ENCODE data around the gene OPRM1. TPM values are rescaled to one million over a fixed set of nuclear protein-coding genes. Genes with fewer than 3 reads are reported as not detected.

The OPRM1 gene
- total and polyA plus RNA-seq, 2 of the 8 experiments (the other 6 are each of a cell fraction or from before 2014, with no cell fraction given): not detected

- H2BK12ac ChIP-seq (ENCODE audit: low read depth, low read length): no peak overlapping the region
- H3K9me3 ChIP-seq (ENCODE audit: insufficient read depth in 2 of 2, low read depth in 1 of 2, low read length in 1 of 2): no peaks in the 10 kb centered on the region
- ChIA-PET CTCF (ENCODE audit: partially characterized antibody) (no interaction called here), POLR2A (ENCODE audit: partially characterized antibody) (no interaction called here)
- no peaks in the 10 kb centered on the region for H3K23me2 ChIP-seq (ENCODE audit: low read depth, low read length)
- no peak overlapping the region for H2BK120ac ChIP-seq (replicated peaks; ENCODE audit: low read depth, low read length)
- H4K5ac ChIP-seq (ENCODE audit: insufficient read length, low read depth, low read length): no peak overlapping the region
- H3K4me1 ChIP-seq (replicated peaks in 1 of 4; ENCODE audit: control insufficient read depth in 3 of 4, insufficient read depth in 4 of 4, low read length in 3 of 4): peaks cover 0 to 2% (median 0%) of the 10 kb centered on the region in 4 experiments; a peak in 2 of 7 replicates
- H3K23ac ChIP-seq (ENCODE audit: insufficient read length): no peak overlapping the region
- H3K56ac ChIP-seq (replicated peaks; ENCODE audit: insufficient read length, low read depth, low read length): no peak overlapping the region
- no peak overlapping the region for H3K14ac ChIP-seq (ENCODE audit: insufficient read length)
- H3K9ac ChIP-seq (replicated peaks in 1 of 4; ENCODE audit: extremely low read depth in 1 of 4, low read depth in 3 of 4, low read length in 3 of 4): no peak overlapping the region
- H3K36me3 ChIP-seq (ENCODE audit: control insufficient read depth in 2 of 4, insufficient read depth in 4 of 4, low read length in 3 of 4): no peaks in the 10 kb centered on the region
- H4K20me1 ChIP-seq (replicated peaks in 1 of 2; ENCODE audit: control insufficient read depth in 1 of 2, insufficient read depth in 2 of 2, low read length in 2 of 2): no peaks in the 10 kb centered on the region
- H3K27me3 ChIP-seq (replicated peaks in 1 of 4; ENCODE audit: control insufficient read depth in 3 of 4, extremely low read depth in 1 of 4, insufficient read depth in 3 of 4, low read length in 3 of 4): no peaks in the 10 kb centered on the region
- H2BK20ac ChIP-seq (ENCODE audit: low read length): no peak overlapping the region
- no peak overlapping the region for H3K27ac ChIP-seq (ENCODE audit: low read depth, low read length)
- no peak for DNase-seq (ENCODE audit: low read depth in 1 of 2, low spot score in 2 of 2)
- H3K18ac ChIP-seq (ENCODE audit: extremely low read depth, low read length): no peak overlapping the region
- H3K4ac ChIP-seq (replicated peaks; ENCODE audit: insufficient read length, low read depth, low read length): no peak overlapping the region
- no peak overlapping the region for H2AFZ ChIP-seq (ENCODE audit: low read length)
- no peak for FAIRE-seq
- H4K8ac ChIP-seq (ENCODE audit: extremely low read depth, insufficient read depth, low read length): no peak overlapping the region
- no peak overlapping the region for H4K91ac ChIP-seq (replicated peaks; ENCODE audit: insufficient read length, low read length)
- H2BK5ac ChIP-seq (ENCODE audit: low read depth, low read length): no peak overlapping the region
- no peak overlapping the region for H2BK15ac ChIP-seq (ENCODE audit: low read length)
- no peak overlapping the region for H3K4me2 ChIP-seq (ENCODE audit: insufficient read depth in 1 of 2, low read depth in 2 of 2, low read length in 2 of 2)
- no peaks in the 10 kb centered on the region for H3K79me2 ChIP-seq (ENCODE audit: control insufficient read depth in 1 of 2, insufficient read depth in 2 of 2, low read length in 2 of 2)
- no peak overlapping the region for H2AK5ac ChIP-seq (ENCODE audit: low read depth, low read length)
- H3K79me1 ChIP-seq (ENCODE audit: low read depth, low read length): no peaks in the 10 kb centered on the region
- no peak overlapping the region for H3K4me3 ChIP-seq (ENCODE audit: extremely low read depth in 1 of 4, insufficient read depth in 2 of 4, low read depth in 3 of 4, low read length in 4 of 4)
- WGBS, 2 experiments (ENCODE audit: extremely low coverage in 1 of 2, insufficient coverage in 1 of 2, insufficient read length in 1 of 2, insufficient replicate concordance in 2 of 2, low coverage in 1 of 2, low lambda C conversion rate in 2 of 2, missing lambda C conversion rate in 1 of 2): 91% methylated on average over 1 of the region's 1 CpG; no CpG with 5 or more reads in 1 of the 2 experiments
- TF ChIP-seq GTF2F1 (IDR thresholded peaks at IDR 0.05; ENCODE audit: borderline replicate concordance, low read depth, low read length) (no peak), KDM5A (IDR thresholded peaks at IDR 0.05; ENCODE audit: low read length) (no peak), YY1 (IDR thresholded peaks at IDR 0.05; ENCODE audit: low read depth, low read length) (no peak), TAF7 (optimal IDR thresholded peaks at IDR 0.05; ENCODE audit: borderline replicate concordance, low read depth, low read length) (no peak), POLR2A (IDR thresholded peaks at IDR 0.05; ENCODE audit: control extremely low read depth in 1 of 2, low read depth in 2 of 2, low read length in 2 of 2) (no peak), CHD1 (IDR thresholded peaks at IDR 0.05; ENCODE audit: low read depth, low read length) (no peak), NANOG (IDR thresholded peaks at IDR 0.05; ENCODE audit: insufficient read depth, low read depth, low read length, poor library complexity, severe bottlenecking) (no peak), SIRT6 (IDR thresholded peaks at IDR 0.05; ENCODE audit: low read length) (no peak), POU5F1 (IDR thresholded peaks at IDR 0.05; ENCODE audit: low read depth, low read length) (no peak), TCF12 (IDR thresholded peaks at IDR 0.05; ENCODE audit: low read depth, low read length) (no peak), PHF8 (conservative IDR thresholded peaks at IDR 0.05; ENCODE audit: low read depth, low read length) (no peak), BACH1 (IDR thresholded peaks at IDR 0.05; ENCODE audit: low read length) (no peak), RNF2 (IDR thresholded peaks at IDR 0.05; ENCODE audit: borderline replicate concordance, low read depth, low read length, missing control alignments, poor library complexity, severe bottlenecking) (no peak), CTBP2 (IDR thresholded peaks at IDR 0.05; ENCODE audit: borderline replicate concordance, insufficient read depth, insufficient read length, low read length) (no peak), TAF1 (IDR thresholded peaks at IDR 0.05; ENCODE audit: low read depth, low read length) (no peak), SUZ12 (IDR thresholded peaks at IDR 0.05; ENCODE audit: low read length) (no peak)
These were observed 49.1 kb upstream of the OPRM1 start for GRCh38 chr6:153989989-153990388.

All from H1 (cell line).